Gastrocnemius medialis (tissue), 4 donors: Measurements from ENCODE around the gene ADRA2A. TPM values are rescaled to one million over a fixed set of nuclear protein-coding genes. Genes with fewer than 3 reads are reported as not detected.

Experiments used
- ATAC-seq, 2 donors: fragments of 150-250 bp; one replicate each; pipeline ENCODE4 v1.9.1; 2016
- DNase-seq, 2 donors: peaks; one replicate each; pipeline ENCODE4 v3.0.0-alpha.2; 2019
- H3K27ac ChIP-seq, 4 donors: fragments of 200-600 bp; sonication (generic); 1 replicate in 1 of 4; 2 replicates in 3 of 4; pipeline ENCODE4 v1.5.1; 2016 to 2018; ENCODE audit warnings: mild to moderate bottlenecking in 2 of 4, moderate library complexity in 1 of 4
- H3K27me3 ChIP-seq, 3 donors: fragments of 200-600 bp; sonication (generic) in 2 of 3; 1 replicate in 1 of 3; 2 replicates in 2 of 3; pipeline versions ENCODE4 v1.5.1 to v1.6.0; 2016 to 2019; ENCODE audit warnings: mild to moderate bottlenecking in 1 of 3, moderate library complexity in 1 of 3
- H3K36me3 ChIP-seq, 2 donors: fragments of 200-600 bp; sonication (generic) in 1 of 2; one replicate each; pipeline ENCODE4 v1.5.1; 2017 to 2018
- H3K4me1 ChIP-seq, 2 donors: fragments of 200-600 bp; sonication (generic) in 1 of 2; one replicate each; pipeline ENCODE4 v1.5.1; 2016 to 2017; ENCODE audit warnings: mild to moderate bottlenecking in 2 of 2
- H3K4me3 ChIP-seq, 4 donors: fragments of 200-600 bp; sonication (generic) in 3 of 4; 1 replicate in 1 of 4; 2 replicates in 3 of 4; pipeline ENCODE4 v1.5.1; 2016 to 2019; ENCODE audit warnings: mild to moderate bottlenecking in 2 of 4
- H3K9me3 ChIP-seq, 3 donors: fragments of 200-600 bp; sonication (generic) in 2 of 3; 1 replicate in 1 of 3; 2 replicates in 2 of 3; pipeline ENCODE4 v1.5.1; 2016 to 2019
- POLR2A ChIP-seq, 2 donors: fragments of 450-650 bp; IDR thresholded peaks; one replicate each; pipeline ENCODE4 v1.6.1; 2017; ENCODE audit warnings: antibody characterized with exemption in 2 of 2, mild to moderate bottlenecking in 2 of 2, moderate library complexity in 2 of 2
- in situ Hi-C, 4 donors: fragments of 200-750 bp; cut with MboI; loops; one replicate each; pipeline versions ENCODE4 v1.15.0 to v1.8.0; 2017; ENCODE audit warnings: low sequenced_read_pairs in 4 of 4
- intact Hi-C: fragments of 100-400 bp; cut with DNase I; formaldehyde crosslinking; loops from one replicate; pipeline ENCODE4 v1.15.1; 2023; ENCODE audit warnings: low total_unique reads
- total RNA-seq, 4 donors: library from RNA; depleted of rRNA; stranded (reverse); fragments of >200 nt; gene quantifications; one replicate each; pipeline versions ENCODE4 v1.1.0 to v1.2.3, GENCODE V29; 2016
- TF ChIP-seq, protein P1 (sequence below), 5 experiments: fragments of 450-650 bp in 3 of 5; fragments of 200-600 bp in 2 of 5; sonication (generic) in 2 of 5; IDR thresholded peaks in 4 of 5; conservative IDR thresholded peaks in 1 of 5; 1 replicate in 4 of 5; 2 replicates in 1 of 5; pipeline ENCODE4 v1.5.1; 2016 to 2019; ENCODE audit warnings: antibody characterized with exemption in 5 of 5, mild to moderate bottlenecking in 3 of 5, moderate library complexity in 3 of 5

The ADRA2A gene
- total RNA-seq, 4 donors from 2014 or later = 0.19 to 0.94 (median 0.36) TPM

DNA sequence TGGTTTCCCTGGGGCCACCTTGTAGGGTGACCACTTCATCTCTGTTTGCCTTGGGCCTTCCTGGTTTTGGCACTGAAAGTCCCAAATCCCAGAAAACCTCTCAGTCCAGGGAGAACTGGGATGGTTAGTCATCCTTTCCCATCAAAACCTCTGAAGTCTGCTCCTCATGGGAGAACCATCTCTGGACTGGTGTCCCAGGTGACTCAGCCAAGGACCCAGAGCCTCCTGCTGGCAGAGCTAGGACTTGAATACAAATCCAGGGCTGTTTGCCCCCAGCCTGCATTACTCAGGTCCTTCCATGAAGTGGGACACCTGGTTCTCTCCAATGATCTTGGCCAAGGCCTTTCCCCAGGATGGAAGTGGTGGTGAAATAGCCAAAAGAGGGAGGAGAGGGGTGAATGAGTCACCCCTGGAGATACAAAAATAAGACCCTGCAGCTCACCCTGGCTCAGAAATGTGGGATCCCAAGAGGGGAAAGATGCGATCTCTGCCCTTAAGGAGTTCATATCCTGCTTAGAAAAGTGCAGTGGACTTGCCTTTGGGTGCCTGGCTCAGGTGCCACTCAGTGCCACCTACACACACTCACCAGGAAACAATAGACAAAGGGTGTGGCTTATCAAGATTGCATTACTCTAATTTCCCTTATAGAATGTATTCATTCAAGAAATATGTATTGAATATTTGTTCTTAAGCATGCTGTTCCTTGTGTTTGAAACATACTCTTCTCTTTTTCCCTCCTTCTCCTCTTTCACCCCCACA, 22.0 kb downstream of the ADRA2A start:
- intact Hi-C loops = no loop called here
- Histone ChIP-seq H3K36me3 (no peaks in the 10 kb centered on the region), H3K9me3 (no peaks in the 10 kb centered on the region), H3K4me1 (no peaks in the 10 kb centered on the region), H3K27ac (no peak overlapping the region), H3K4me3 (no peak overlapping the region), H3K27me3 (peaks cover 0 to 4% (median 0%) of the 10 kb centered on the region in 3 donors)
- TF ChIP-seq, protein P1, sequence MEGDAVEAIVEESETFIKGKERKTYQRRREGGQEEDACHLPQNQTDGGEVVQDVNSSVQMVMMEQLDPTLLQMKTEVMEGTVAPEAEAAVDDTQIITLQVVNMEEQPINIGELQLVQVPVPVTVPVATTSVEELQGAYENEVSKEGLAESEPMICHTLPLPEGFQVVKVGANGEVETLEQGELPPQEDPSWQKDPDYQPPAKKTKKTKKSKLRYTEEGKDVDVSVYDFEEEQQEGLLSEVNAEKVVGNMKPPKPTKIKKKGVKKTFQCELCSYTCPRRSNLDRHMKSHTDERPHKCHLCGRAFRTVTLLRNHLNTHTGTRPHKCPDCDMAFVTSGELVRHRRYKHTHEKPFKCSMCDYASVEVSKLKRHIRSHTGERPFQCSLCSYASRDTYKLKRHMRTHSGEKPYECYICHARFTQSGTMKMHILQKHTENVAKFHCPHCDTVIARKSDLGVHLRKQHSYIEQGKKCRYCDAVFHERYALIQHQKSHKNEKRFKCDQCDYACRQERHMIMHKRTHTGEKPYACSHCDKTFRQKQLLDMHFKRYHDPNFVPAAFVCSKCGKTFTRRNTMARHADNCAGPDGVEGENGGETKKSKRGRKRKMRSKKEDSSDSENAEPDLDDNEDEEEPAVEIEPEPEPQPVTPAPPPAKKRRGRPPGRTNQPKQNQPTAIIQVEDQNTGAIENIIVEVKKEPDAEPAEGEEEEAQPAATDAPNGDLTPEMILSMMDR (IDR thresholded peaks at IDR 0.05 in 4 of 5, conservative IDR thresholded peaks at IDR 0.05 in 1 of 5) = no peak
- TF ChIP-seq POLR2A (IDR thresholded peaks at IDR 0.05) = no peak
- no peak for DNase-seq
- in situ Hi-C loops = loop anchor here in 3 of 4 donors (25.0 kb wide), 2 partner anchors 263 to 513 kb away; no protein-coding TSS in a partner anchor
- ATAC-seq = no peak

DNA sequence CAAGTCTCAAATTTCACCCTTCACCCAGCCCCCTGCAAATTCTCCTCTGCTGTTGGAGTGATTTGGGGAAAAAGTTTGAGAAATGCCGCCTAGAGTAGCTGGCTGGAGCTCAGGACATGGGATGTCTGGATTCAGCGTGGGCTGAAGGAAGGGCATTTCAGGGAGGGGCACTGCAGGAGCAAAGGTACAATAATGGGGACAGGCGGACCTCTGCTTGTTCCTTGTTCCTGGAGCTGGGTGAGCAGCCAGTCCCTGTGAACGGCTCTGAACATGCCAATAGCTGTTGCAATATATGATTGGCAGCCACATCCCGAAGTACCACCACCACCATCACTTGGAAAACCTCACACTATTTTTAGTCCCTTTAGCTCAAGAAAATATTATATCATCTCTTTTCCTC, 23.4 kb downstream of the ADRA2A start:
- intact Hi-C loops = no loop called here
- DNase-seq (no peak), ATAC-seq (no peak)
- H3K4me1 ChIP-seq = no peaks in the 10 kb centered on the region
- in situ Hi-C loops = no loop called here
- H3K27me3 ChIP-seq = peaks cover 0 to 4% (median 0%) of the 10 kb centered on the region in 3 donors
- H3K36me3 ChIP-seq = no peaks in the 10 kb centered on the region
- TF ChIP-seq, protein P1 (IDR thresholded peaks at IDR 0.05 in 4 of 5, conservative IDR thresholded peaks at IDR 0.05 in 1 of 5) = no peak
- TF ChIP-seq POLR2A (IDR thresholded peaks at IDR 0.05) = no peak
- no peak overlapping the region for H3K27ac ChIP-seq
- no peak overlapping the region for H3K4me3 ChIP-seq
- H3K9me3 ChIP-seq = no peaks in the 10 kb centered on the region

DNA sequence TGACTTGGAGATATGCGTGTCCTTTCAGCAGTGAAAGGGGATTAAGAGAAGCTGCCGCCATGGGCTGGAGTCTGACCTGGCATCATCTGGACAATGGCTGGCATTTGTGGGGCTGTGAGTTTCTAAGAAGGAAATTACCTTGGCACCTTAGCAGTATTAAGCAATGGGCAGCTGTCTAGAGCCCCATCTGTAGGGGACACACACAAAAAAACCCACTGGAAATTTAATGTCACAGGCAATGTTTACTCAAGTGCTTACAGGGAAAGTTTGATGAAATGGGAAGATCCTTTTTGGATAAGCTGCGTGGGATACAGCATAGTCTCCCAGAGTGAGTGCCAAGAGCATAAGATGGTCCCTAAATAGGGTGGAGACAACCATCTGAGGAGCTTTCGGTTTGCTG, 25.0 kb downstream of the ADRA2A start:
- ATAC-seq = no peak
- no peak overlapping the region for H3K4me3 ChIP-seq
- H3K4me1 ChIP-seq = no peaks in the 10 kb centered on the region
- DNase-seq = no peak
- H3K27me3 ChIP-seq = peaks cover 0 to 4% (median 0%) of the 10 kb centered on the region in 3 donors
- no peaks in the 10 kb centered on the region for H3K9me3 ChIP-seq
- TF ChIP-seq, protein P1 (IDR thresholded peaks at IDR 0.05 in 4 of 5, conservative IDR thresholded peaks at IDR 0.05 in 1 of 5) = no peak
- no peak for TF ChIP-seq POLR2A (IDR thresholded peaks at IDR 0.05)
- intact Hi-C loops = no loop called here
- H3K36me3 ChIP-seq = no peaks in the 10 kb centered on the region
- no peak overlapping the region for H3K27ac ChIP-seq
- in situ Hi-C loops = no loop called here

DNA sequence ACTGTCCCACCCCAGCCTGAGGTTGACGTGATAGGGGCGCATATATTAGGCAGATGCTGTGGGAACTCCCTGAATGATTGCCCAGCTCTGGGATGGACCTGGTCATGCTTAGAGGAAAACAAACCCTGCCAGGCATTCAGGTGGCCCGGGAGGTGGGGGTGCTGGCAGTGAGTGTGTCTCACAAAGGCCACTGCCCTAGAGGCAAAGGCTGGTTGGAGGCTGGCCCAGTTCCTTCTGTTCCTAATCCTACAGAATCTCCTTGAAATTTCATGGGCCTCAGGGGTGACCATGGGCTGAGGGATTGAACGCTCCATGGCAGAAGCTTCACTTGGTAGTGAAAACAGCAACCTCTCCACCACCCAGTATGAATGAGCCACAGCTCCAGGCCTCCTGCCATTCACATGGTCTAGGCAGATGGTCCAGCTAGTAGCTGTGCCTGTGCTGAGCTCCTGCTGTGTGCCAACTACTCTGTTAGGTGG, 25.6 kb downstream of the ADRA2A start:
- no peak for DNase-seq
- TF ChIP-seq, protein P1 (IDR thresholded peaks at IDR 0.05 in 4 of 5, conservative IDR thresholded peaks at IDR 0.05 in 1 of 5) = no peak
- TF ChIP-seq POLR2A (IDR thresholded peaks at IDR 0.05) = no peak
- intact Hi-C loops = no loop called here
- Histone ChIP-seq H3K4me1 (no peaks in the 10 kb centered on the region), H3K27ac (no peak overlapping the region), H3K4me3 (no peak overlapping the region), H3K9me3 (no peaks in the 10 kb centered on the region), H3K36me3 (no peaks in the 10 kb centered on the region), H3K27me3 (peaks cover 0 to 4% (median 0%) of the 10 kb centered on the region in 3 donors)
- no peak for ATAC-seq
- in situ Hi-C loops = no loop called here
